ENCODE results near the gene GRIA1. TPM values are rescaled to one million over a fixed set of nuclear protein-coding genes. Genes with fewer than 3 reads are reported as not detected.

Gene GRIA1
- total RNA-seq, 3 donors from 2014 or later (not counting 1 experiment from before 2014, with no cell fraction given): not detected

- TF ChIP-seq CTCF (IDR thresholded peaks at IDR 0.05): no peak
- Histone ChIP-seq H3K4me3 (ENCODE audit: low read length) (no peak overlapping the region), H3K27ac (ENCODE audit: low read length) (no peak overlapping the region), H3K4me1 (ENCODE audit: control insufficient read depth, insufficient read depth, low read length) (no peaks in the 10 kb centered on the region), H3K27me3 (ENCODE audit: control insufficient read depth, insufficient read depth, low read length) (no peaks in the 10 kb centered on the region), H3K36me3 (ENCODE audit: control insufficient read depth, insufficient read depth, low read length) (no peaks in the 10 kb centered on the region), H3K9me3 (ENCODE audit: control insufficient read depth, insufficient read depth, low read length) (no peaks in the 10 kb centered on the region)
- Mint-ChIP-seq H3K27me3 (ENCODE audit: low read depth in 2 of 2) (no peaks in the 10 kb centered on the region), H3K27ac (no peak overlapping the region), H3K4me1 (peaks cover 5 to 10% of the 10 kb centered on the region in 2 donors), H3K4me3 (no peak overlapping the region), H3K9me3 (no peaks in the 10 kb centered on the region), H3K36me3 (no peaks in the 10 kb centered on the region)
- DNase-seq (no peak), ATAC-seq (no peak)
- intact Hi-C loops (cut with micrococcal nuclease): no loop called here
These were observed 62.4 kb downstream of the GRIA1 start for GRCh38 chr5:153552886-153553285.

- H3K4me3 Mint-ChIP-seq: no peak overlapping the region
- H3K9me3 Mint-ChIP-seq: no peaks in the 10 kb centered on the region
- H3K36me3 ChIP-seq (ENCODE audit: control insufficient read depth, insufficient read depth, low read length): no peaks in the 10 kb centered on the region
- no peak for TF ChIP-seq CTCF (IDR thresholded peaks at IDR 0.05)
- peaks cover 5 to 10% of the 10 kb centered on the region in 2 donors for H3K4me1 Mint-ChIP-seq
- ATAC-seq (no peak), DNase-seq (peak in 1 of 2 donors; percentile 1)
- intact Hi-C loops (cut with micrococcal nuclease): no loop called here
- no peaks in the 10 kb centered on the region for H3K36me3 Mint-ChIP-seq
- H3K27ac ChIP-seq (ENCODE audit: low read length): no peak overlapping the region
- no peaks in the 10 kb centered on the region for H3K9me3 ChIP-seq (ENCODE audit: control insufficient read depth, insufficient read depth, low read length)
- no peak overlapping the region for H3K4me3 ChIP-seq (ENCODE audit: low read length)
- no peaks in the 10 kb centered on the region for H3K27me3 Mint-ChIP-seq (ENCODE audit: low read depth in 2 of 2)
- 76% methylated on average over 6 of the region's 6 CpGs for WGBS (ENCODE audit: insufficient coverage)
- no peaks in the 10 kb centered on the region for H3K4me1 ChIP-seq (ENCODE audit: control insufficient read depth, insufficient read depth, low read length)
- H3K27me3 ChIP-seq (ENCODE audit: control insufficient read depth, insufficient read depth, low read length): no peaks in the 10 kb centered on the region
- H3K27ac Mint-ChIP-seq: no peak overlapping the region
These were observed 65.1 kb downstream of the GRIA1 start for GRCh38 chr5:153555420-153556114.

GRCh38 chr5:153558957-153559356 is 68.5 kb downstream of the GRIA1 start:
- H3K36me3 Mint-ChIP-seq: no peaks in the 10 kb centered on the region
- peaks cover 3 to 6% of the 10 kb centered on the region in 2 donors for H3K9me3 Mint-ChIP-seq
- H3K4me1 ChIP-seq (ENCODE audit: control insufficient read depth, insufficient read depth, low read length): no peaks in the 10 kb centered on the region
- peaks cover 5 to 10% of the 10 kb centered on the region in 2 donors for H3K4me1 Mint-ChIP-seq
- H3K27ac Mint-ChIP-seq: no peak overlapping the region
- H3K27ac ChIP-seq (ENCODE audit: low read length): no peak overlapping the region
- no peak for ATAC-seq
- H3K27me3 ChIP-seq (ENCODE audit: control insufficient read depth, insufficient read depth, low read length): no peaks in the 10 kb centered on the region
- intact Hi-C loops (cut with micrococcal nuclease): no loop called here
- DNase-seq: no peak
- no peaks in the 10 kb centered on the region for H3K9me3 ChIP-seq (ENCODE audit: control insufficient read depth, insufficient read depth, low read length)
- no peak overlapping the region for H3K4me3 ChIP-seq (ENCODE audit: low read length)
- no peak for TF ChIP-seq CTCF (IDR thresholded peaks at IDR 0.05)
- no peaks in the 10 kb centered on the region for H3K27me3 Mint-ChIP-seq (ENCODE audit: low read depth in 2 of 2)
- 75% methylated on average over 3 of the region's 3 CpGs for WGBS (ENCODE audit: insufficient coverage)
- no peak overlapping the region for H3K4me3 Mint-ChIP-seq
- H3K36me3 ChIP-seq (ENCODE audit: control insufficient read depth, insufficient read depth, low read length): no peaks in the 10 kb centered on the region

GRCh38 chr5:153559926-153560325 is 69.5 kb downstream of the GRIA1 start:
- Histone ChIP-seq H3K27ac (ENCODE audit: low read length) (no peak overlapping the region), H3K36me3 (ENCODE audit: control insufficient read depth, insufficient read depth, low read length) (no peaks in the 10 kb centered on the region), H3K4me1 (ENCODE audit: control insufficient read depth, insufficient read depth, low read length) (no peaks in the 10 kb centered on the region), H3K9me3 (ENCODE audit: control insufficient read depth, insufficient read depth, low read length) (no peaks in the 10 kb centered on the region), H3K4me3 (ENCODE audit: low read length) (no peak overlapping the region), H3K27me3 (ENCODE audit: control insufficient read depth, insufficient read depth, low read length) (no peaks in the 10 kb centered on the region)
- no peaks in the 10 kb centered on the region for H3K36me3 Mint-ChIP-seq
- peaks cover 3 to 6% of the 10 kb centered on the region in 2 donors for H3K9me3 Mint-ChIP-seq
- ATAC-seq (no peak), DNase-seq (no peak)
- intact Hi-C loops (cut with micrococcal nuclease): no loop called here
- H3K27ac Mint-ChIP-seq: no peak overlapping the region
- no peak for TF ChIP-seq CTCF (IDR thresholded peaks at IDR 0.05)
- H3K4me3 Mint-ChIP-seq: no peak overlapping the region
- peaks cover 5 to 10% of the 10 kb centered on the region in 2 donors for H3K4me1 Mint-ChIP-seq
- H3K27me3 Mint-ChIP-seq (ENCODE audit: low read depth in 2 of 2): no peaks in the 10 kb centered on the region
- WGBS (ENCODE audit: insufficient coverage): 79% methylated on average over 1 of the region's 1 CpG
